Psoas muscle (tissue), 8 donors: ENCODE measurements around the gene INKA1. TPM values are rescaled to one million over a fixed set of nuclear protein-coding genes. Genes with fewer than 3 reads are reported as not detected.

ENCODE experiments used
- ATAC-seq, 4 donors: fragments of 200-7000 bp; cut with Tn5 transposase; one replicate each; pipeline ENCODE4 v1.9.1; 2020; ENCODE audit warnings: moderate library complexity in 3 of 4, mild to moderate bottlenecking in 2 of 4
- DNase-seq, 2 donors: peaks; one replicate each; pipeline ENCODE4 v3.0.0-alpha.2; 2020
- H3K27ac ChIP-seq: fragments of 200-600 bp; one replicate; pipeline ENCODE4 v1.8.0; 2022
- H3K27me3 ChIP-seq, 3 donors: fragments of 200-600 bp in 1 of 3; one replicate each; pipeline versions ENCODE4 v1.6.1 to v1.8.0; 2013 to 2022; ENCODE audit warnings: low read length in 2 of 3, mild to moderate bottlenecking in 2 of 3, moderate library complexity in 1 of 3; ENCODE audit not compliant: insufficient read depth in 3 of 3
- H3K36me3 ChIP-seq, 2 donors: fragments of 200-600 bp in 1 of 2; one replicate each; pipeline versions ENCODE4 v1.6.1 to v1.8.0; 2013 to 2022; ENCODE audit warnings: low read depth in 1 of 2, mild to moderate bottlenecking in 1 of 2, moderate library complexity in 1 of 2; ENCODE audit not compliant: insufficient read depth in 1 of 2
- H3K4me1 ChIP-seq: fragments of 200-600 bp; one replicate; pipeline ENCODE4 v1.8.0; 2022
- H3K4me3 ChIP-seq: fragments of 200-600 bp; one replicate; pipeline ENCODE4 v1.8.0; 2022; ENCODE audit warnings: mild to moderate bottlenecking
- H3K9me3 ChIP-seq: fragments of 200-600 bp; one replicate; pipeline ENCODE4 v1.8.0; 2022
- WGBS, 3 donors: extraction: QIAGEN DNeasy Blood & Tissue Kit; methylation state at CpG; one replicate each; pipeline versions ENCODE4 v1.1.6 to v1.1.7; 2013; 5-methylcytosine and 5-hydroxymethylcytosine counted together
- intact Hi-C, 2 donors: fragments of 100-400 bp; cut with DNase I; formaldehyde crosslinking; loops; one replicate each; pipeline versions ENCODE4 v1.11.0 to v1.14.2; 2022
- polyA plus RNA-seq, 3 donors: library from polyadenylated mRNA; stranded (reverse); fragments of 200-250 nt; gene quantifications; one replicate each; pipeline ENCODE4 v1.2.3, GENCODE V29; 2013
- total RNA-seq, 4 donors: library from RNA; stranded (reverse); fragmentation: NEBNext Ultra II Directional in 2 of 4; extraction: Animal tissue kit (Norgen Biotek cat#: 25700) in 2 of 4; gene quantifications; one replicate each; pipeline versions ENCODE4 v1.2.1 to v1.2.4, GENCODE V29; 2021 to 2023
- TF ChIP-seq, protein P1 (sequence below): fragments of 200-600 bp; IDR thresholded peaks from one replicate; pipeline ENCODE4 v1.8.0; 2022; ENCODE audit warnings: antibody characterized with exemption
- donor health status: healthy with polysubstance abuse.
- donor health status: DM: no; HTN: no; CAD: no; lungs with moderate emphysema.
- donor health status: Bipolar disorder and iron deficiency.
- donor health status: healthy.
- donor health status: DM: yes; HTN: yes; CAD: no.
- donor health status: DM: no; HTN: no; CAD: no.
- donor health status: DM: no; HTN: no; CAD: no.
- donor health status: DM: yes; HTN: yes; CAD: no.

INKA1 gene
- total and polyA plus RNA-seq, 7 donors: 2.2 to 20.1 (median 3.6) TPM

DNA sequence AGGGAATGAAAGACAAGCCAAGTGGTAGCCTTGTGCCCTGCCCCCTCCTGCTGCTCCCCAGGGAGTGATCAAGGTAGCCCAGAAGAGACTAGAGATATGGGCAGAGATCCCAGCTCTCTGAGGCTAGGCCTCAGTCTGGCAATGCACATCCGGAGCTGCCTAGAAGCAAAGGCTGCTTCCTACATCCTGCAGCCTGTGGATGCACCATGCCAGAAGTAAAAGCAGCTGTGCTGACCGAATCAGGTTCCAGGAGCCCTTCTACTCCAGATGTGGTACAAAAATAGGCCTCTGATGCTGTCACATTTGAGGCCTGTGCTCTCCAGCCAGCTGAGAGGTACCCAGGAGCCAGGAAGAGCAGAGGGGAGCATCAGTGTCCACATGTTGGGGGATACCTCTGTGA is 37.3 kb downstream of the INKA1 start:
- Histone ChIP-seq H3K4me1 (peaks cover 14% of the 10 kb centered on the region), H3K36me3 (no peaks in the 10 kb centered on the region), H3K4me3 (no peak overlapping the region), H3K27ac (no peak overlapping the region), H3K27me3 (no peaks in the 10 kb centered on the region), H3K9me3 (no peaks in the 10 kb centered on the region)
- peak in 1 of 4 donors; percentile 42 for ATAC-seq
- TF ChIP-seq, protein P1, sequence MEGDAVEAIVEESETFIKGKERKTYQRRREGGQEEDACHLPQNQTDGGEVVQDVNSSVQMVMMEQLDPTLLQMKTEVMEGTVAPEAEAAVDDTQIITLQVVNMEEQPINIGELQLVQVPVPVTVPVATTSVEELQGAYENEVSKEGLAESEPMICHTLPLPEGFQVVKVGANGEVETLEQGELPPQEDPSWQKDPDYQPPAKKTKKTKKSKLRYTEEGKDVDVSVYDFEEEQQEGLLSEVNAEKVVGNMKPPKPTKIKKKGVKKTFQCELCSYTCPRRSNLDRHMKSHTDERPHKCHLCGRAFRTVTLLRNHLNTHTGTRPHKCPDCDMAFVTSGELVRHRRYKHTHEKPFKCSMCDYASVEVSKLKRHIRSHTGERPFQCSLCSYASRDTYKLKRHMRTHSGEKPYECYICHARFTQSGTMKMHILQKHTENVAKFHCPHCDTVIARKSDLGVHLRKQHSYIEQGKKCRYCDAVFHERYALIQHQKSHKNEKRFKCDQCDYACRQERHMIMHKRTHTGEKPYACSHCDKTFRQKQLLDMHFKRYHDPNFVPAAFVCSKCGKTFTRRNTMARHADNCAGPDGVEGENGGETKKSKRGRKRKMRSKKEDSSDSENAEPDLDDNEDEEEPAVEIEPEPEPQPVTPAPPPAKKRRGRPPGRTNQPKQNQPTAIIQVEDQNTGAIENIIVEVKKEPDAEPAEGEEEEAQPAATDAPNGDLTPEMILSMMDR: no peak
- intact Hi-C loops: loop anchor here in 1 of 2 donors (5.0 kb wide), 1 partner anchor 123 kb away; the partner anchor contains the start of gene AMIGO3
- no peak for DNase-seq
- WGBS, 3 donors: 27 to 58% (median 48%) methylated on average over 2 of the region's 2 CpGs

DNA sequence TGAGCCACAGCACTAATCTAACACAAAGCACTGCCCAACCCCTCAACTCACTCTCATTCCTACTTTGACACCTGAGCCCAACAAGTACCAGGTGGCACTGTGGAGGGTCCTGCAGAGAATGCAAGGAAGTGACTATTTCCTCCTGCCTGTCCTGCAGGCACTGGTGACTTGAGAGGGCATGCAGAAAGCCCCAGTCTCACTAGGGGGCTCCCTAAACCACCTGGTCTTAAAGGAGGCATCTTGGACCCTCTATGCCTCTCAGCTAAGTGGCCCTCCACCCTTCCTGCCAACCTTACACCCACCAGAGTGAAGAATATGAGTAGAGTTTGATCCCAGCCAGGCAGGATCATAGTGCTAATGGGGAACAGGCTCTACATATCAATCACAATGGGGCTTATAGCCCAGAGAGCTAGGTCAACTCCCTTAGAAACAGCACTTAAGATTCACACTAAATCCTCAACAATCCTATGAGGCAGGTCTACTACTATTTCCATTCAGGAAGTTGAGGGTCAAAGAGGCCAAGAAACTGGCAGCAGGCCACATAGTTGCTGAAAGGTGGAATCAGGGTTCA is 38.1 kb downstream of the INKA1 start:
- ATAC-seq (peak in 1 of 4 donors; percentile 11), DNase-seq (no peak)
- Histone ChIP-seq H3K4me3 (no peak overlapping the region), H3K27me3 (no peaks in the 10 kb centered on the region), H3K9me3 (no peaks in the 10 kb centered on the region), H3K36me3 (no peaks in the 10 kb centered on the region), H3K27ac (no peak overlapping the region), H3K4me1 (peaks cover 14% of the 10 kb centered on the region)
- TF ChIP-seq, protein P1: peak; percentile 18
- intact Hi-C loops: loop anchor here in 1 of 2 donors (5.0 kb wide), 1 partner anchor 124 kb away; the partner anchor contains the start of gene AMIGO3

- H3K36me3 ChIP-seq: no peaks in the 10 kb centered on the region
- 91 to 94% (median 91%) methylated on average over 7 of the region's 7 CpGs for WGBS, 3 donors
- DNase-seq (no peak), ATAC-seq (no peak)
- H3K27ac ChIP-seq: no peak overlapping the region
- no peaks in the 10 kb centered on the region for H3K27me3 ChIP-seq
- H3K4me1 ChIP-seq: peaks cover 14% of the 10 kb centered on the region
- H3K9me3 ChIP-seq: no peaks in the 10 kb centered on the region
- intact Hi-C loops: loop anchor here in 1 of 2 donors (5.0 kb wide), 1 partner anchor 125 kb away; the partner anchor contains the start of gene AMIGO3
- H3K4me3 ChIP-seq: no peak overlapping the region
- TF ChIP-seq, protein P1: no peak
Measured at GRCh38 chr3:49841806-49842205, 38.7 kb downstream of the INKA1 start.

- ATAC-seq: no peak
Measured at GRCh38 chr3:49842843-49843517, 39.9 kb downstream of the INKA1 start.

More at GRCh38 chr3:49842843-49843517, 39.9 kb downstream of the INKA1 start:
- intact Hi-C loops: loop anchor here in 1 of 2 donors (5.0 kb wide), 1 partner anchor 126 kb away; the partner anchor contains the start of gene AMIGO3
- no peak for DNase-seq
- Histone ChIP-seq H3K4me3 (no peak overlapping the region), H3K27me3 (no peaks in the 10 kb centered on the region), H3K9me3 (no peaks in the 10 kb centered on the region), H3K27ac (no peak overlapping the region), H3K4me1 (peaks cover 14% of the 10 kb centered on the region), H3K36me3 (no peaks in the 10 kb centered on the region)
- TF ChIP-seq, protein P1: no peak
- WGBS, 3 donors: 88 to 96% (median 92%) methylated on average over 3 of the region's 3 CpGs
